ENCODE measurements around the gene GRIK4.

DNA sequence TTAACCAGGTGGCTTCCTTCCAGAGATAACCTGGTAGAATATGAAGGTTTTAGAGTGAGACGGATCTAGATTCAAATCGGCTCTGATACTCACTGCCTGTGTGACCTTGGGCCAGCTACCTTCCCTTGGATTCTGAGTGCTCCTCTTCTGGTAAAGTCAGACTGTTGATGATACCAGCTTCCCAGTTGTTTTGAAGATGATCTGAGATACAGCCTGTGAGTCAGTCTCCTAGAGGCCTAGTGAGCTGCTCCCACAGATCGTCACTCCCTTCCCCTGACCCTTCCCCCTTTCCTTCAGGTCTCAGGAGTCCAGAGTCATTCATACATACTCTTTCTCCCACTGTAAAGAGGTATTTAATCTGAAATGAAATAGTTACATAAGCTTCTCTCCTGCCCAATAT lies 207.8 kb downstream of the GRIK4 start:
- no peak for TF ChIP-seq CTCF (IDR thresholded peaks at IDR 0.05)
- no peak for TF ChIP-seq POLR2A (IDR thresholded peaks at IDR 0.05)
